Fibroblast of lung (primary cell): Measurements from ENCODE around the gene MPP3. TPM values are rescaled to one million over a fixed set of nuclear protein-coding genes. Genes with fewer than 3 reads are reported as not detected.

ENCODE experiments used
- DNase-seq, 2 donors: peaks; one replicate each; pipeline versions ENCODE4 v3.0.0 to v3.0.0-alpha.2; 2010; ENCODE audit warnings: low read depth in 2 of 2
- H2AFZ ChIP-seq: 2 replicates; pipeline ENCODE4 v1.5.1; 2012; ENCODE audit warnings: low read length, control low read depth, inconsistent platforms
- H3K27ac ChIP-seq: 2 replicates; pipeline ENCODE4 v1.5.1; 2011; ENCODE audit warnings: low read length, control low read depth; ENCODE audit not compliant: insufficient read depth
- H3K27me3 ChIP-seq: 2 replicates; pipeline ENCODE4 v1.5.1; 2011; ENCODE audit warnings: mild to moderate bottlenecking, low read length; ENCODE audit not compliant: control insufficient read depth, insufficient read depth
- H3K36me3 ChIP-seq: 2 replicates; pipeline ENCODE4 v1.5.1; 2011; ENCODE audit warnings: low read length; ENCODE audit not compliant: control insufficient read depth, insufficient read depth
- H3K4me1 ChIP-seq: 2 replicates; pipeline ENCODE4 v1.5.1; 2011; ENCODE audit warnings: low read length; ENCODE audit not compliant: control insufficient read depth, insufficient read depth; ENCODE audit errors: extremely low read depth
- H3K4me2 ChIP-seq: 2 replicates; pipeline ENCODE4 v1.5.1; 2011; ENCODE audit warnings: low read length, control low read depth; ENCODE audit not compliant: insufficient read depth; ENCODE audit errors: extremely low read depth
- H3K4me3 ChIP-seq, 4 experiments: fragments of 200-600 bp in 1 of 4; sonication (generic) in 1 of 4; replicated peaks in 1 of 4; 2 replicates each; pipeline ENCODE4 v1.5.1; 2011 to 2016; ENCODE audit warnings: low read length in 4 of 4, low read depth in 3 of 4, mild to moderate bottlenecking in 3 of 4, control low read depth in 2 of 4, inconsistent platforms in 1 of 4, mixed read lengths in 1 of 4; ENCODE audit not compliant: insufficient read depth in 1 of 4; ENCODE audit errors: control extremely low read depth in 1 of 4
- H3K79me2 ChIP-seq: 2 replicates; pipeline ENCODE4 v1.5.1; 2012; ENCODE audit warnings: mild to moderate bottlenecking, low read length, inconsistent platforms; ENCODE audit not compliant: control insufficient read depth, insufficient read depth
- H3K9ac ChIP-seq: 2 replicates; pipeline ENCODE4 v1.5.1; 2011; ENCODE audit warnings: mild to moderate bottlenecking, low read length, control low read depth; ENCODE audit not compliant: insufficient read depth
- H3K9me3 ChIP-seq: 2 replicates; pipeline ENCODE4 v1.5.1; 2012; ENCODE audit warnings: low read depth, low read length; ENCODE audit not compliant: control insufficient read depth, insufficient read depth
- H4K20me1 ChIP-seq: 2 replicates; pipeline ENCODE4 v1.5.1; 2011; ENCODE audit warnings: low read length; ENCODE audit not compliant: control insufficient read depth, insufficient read depth; ENCODE audit errors: extremely low read depth
- EZH2 ChIP-seq: IDR thresholded peaks from 2 replicates; pipeline ENCODE4 v1.5.1; 2012; ENCODE audit warnings: low read length, control low read depth, mild to moderate bottlenecking; ENCODE audit errors: missing control alignments
- polyA plus RNA-seq, 2 donors: library from polyadenylated mRNA; depleted of rRNA in 1 of 2; stranded (reverse) in 1 of 2; unstranded in 1 of 2; fragments of >200 nt; gene quantifications; 2 replicates each; pipeline ENCODE4 v1.2.1, GENCODE V29; 2011 to 2012; ENCODE audit warnings: missing spikeins in 1 of 2
- total RNA-seq: library from RNA; depleted of rRNA; stranded (reverse); fragments of >200 nt; gene quantifications from 2 replicates; pipeline ENCODE4 v1.2.1, GENCODE V29; 2014
- TF ChIP-seq, protein P1 (sequence below), 2 donors: IDR thresholded peaks in 1 of 2; conservative IDR thresholded peaks in 1 of 2; 1 replicate in 1 of 2; 2 replicates in 1 of 2; pipeline ENCODE4 v1.5.1; 2011 to 2012; ENCODE audit warnings: low read length in 2 of 2, control low read depth in 1 of 2, inconsistent platforms in 1 of 2, low read depth in 1 of 2, mild to moderate bottlenecking in 1 of 2

Gene MPP3
- total and polyA plus RNA-seq, 2 donors (not counting 1 experiment from before 2014, with no cell fraction given): 4.6 to 6.9 TPM

DNA sequence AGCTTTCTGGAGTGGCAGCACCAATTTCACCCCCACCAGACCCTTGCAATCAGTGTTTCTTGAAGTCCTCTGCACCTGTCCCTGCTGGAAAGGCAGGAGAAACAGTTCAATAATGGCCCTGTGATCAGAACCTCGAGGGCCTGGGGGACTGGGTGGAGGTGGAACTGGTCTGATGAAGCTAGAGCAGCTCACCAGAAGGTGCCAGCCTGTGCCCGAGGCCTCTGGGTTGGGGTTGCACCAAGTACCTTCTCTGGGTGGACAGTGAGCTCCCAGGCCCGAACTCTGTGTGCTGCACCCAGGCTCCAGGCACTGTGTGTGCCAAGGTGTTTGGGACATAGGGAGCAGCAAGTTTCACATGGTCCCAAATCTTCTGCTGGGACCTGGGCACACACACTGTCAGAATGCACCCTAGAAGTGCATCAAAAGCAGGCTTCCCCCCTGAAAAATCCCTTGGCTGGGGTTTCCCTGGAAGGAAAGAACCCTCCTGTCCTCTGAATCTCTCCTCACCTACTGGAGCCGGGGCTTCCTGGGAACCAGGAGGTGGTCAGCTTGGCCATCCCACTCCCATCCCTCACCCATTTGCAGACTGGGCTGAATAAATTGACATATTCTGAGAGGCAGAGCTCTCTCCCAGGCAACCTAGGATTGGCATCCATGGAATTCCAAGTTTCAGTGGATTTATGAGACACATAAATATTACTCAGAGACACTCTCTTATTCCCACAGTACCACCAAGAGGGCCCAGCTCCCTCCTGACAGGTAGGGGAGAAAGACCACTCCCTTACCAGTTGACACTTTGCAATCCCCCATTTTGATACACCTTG lies 31.4 kb upstream of the MPP3 start:
- Histone ChIP-seq H3K36me3 (no peaks in the 10 kb centered on the region), H4K20me1 (no peaks in the 10 kb centered on the region), H3K9ac (no peak overlapping the region), H3K27ac (no peak overlapping the region), H2AFZ (no peak overlapping the region), H3K4me3 (no peak overlapping the region), H3K27me3 (peaks cover 30% of the 10 kb centered on the region), H3K79me2 (no peaks in the 10 kb centered on the region), H3K9me3 (no peaks in the 10 kb centered on the region), H3K4me1 (no peaks in the 10 kb centered on the region), H3K4me2 (no peak overlapping the region)
- no peak for TF ChIP-seq EZH2
- TF ChIP-seq, protein P1, sequence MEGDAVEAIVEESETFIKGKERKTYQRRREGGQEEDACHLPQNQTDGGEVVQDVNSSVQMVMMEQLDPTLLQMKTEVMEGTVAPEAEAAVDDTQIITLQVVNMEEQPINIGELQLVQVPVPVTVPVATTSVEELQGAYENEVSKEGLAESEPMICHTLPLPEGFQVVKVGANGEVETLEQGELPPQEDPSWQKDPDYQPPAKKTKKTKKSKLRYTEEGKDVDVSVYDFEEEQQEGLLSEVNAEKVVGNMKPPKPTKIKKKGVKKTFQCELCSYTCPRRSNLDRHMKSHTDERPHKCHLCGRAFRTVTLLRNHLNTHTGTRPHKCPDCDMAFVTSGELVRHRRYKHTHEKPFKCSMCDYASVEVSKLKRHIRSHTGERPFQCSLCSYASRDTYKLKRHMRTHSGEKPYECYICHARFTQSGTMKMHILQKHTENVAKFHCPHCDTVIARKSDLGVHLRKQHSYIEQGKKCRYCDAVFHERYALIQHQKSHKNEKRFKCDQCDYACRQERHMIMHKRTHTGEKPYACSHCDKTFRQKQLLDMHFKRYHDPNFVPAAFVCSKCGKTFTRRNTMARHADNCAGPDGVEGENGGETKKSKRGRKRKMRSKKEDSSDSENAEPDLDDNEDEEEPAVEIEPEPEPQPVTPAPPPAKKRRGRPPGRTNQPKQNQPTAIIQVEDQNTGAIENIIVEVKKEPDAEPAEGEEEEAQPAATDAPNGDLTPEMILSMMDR (conservative IDR thresholded peaks at IDR 0.05 in 1 of 2, IDR thresholded peaks at IDR 0.05 in 1 of 2; ENCODE audit: low read depth in 1 of 2, low read length in 2 of 2): no peak
- no peak for DNase-seq

DNA sequence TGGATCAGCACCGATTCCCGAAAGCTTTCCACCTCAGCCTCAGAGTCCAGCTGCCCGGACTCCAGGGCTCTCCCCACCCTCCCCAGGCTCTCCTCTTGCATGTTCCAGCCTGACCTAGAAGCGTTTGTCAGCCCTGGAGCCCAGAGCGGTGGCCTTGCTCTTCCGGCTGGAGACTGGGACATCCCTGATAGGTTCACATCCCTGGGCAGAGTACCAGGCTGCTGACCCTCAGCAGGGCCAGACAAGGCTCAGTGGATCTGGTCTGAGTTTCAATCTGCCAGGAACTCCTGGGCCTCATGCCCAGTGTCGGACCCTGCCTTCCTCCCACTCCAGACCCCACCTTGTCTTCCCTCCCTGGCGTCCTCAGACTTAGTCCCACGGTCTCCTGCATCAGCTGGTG lies 29.0 kb upstream of the MPP3 start:
- Histone ChIP-seq H3K9ac (no peak overlapping the region), H3K9me3 (no peaks in the 10 kb centered on the region), H2AFZ (no peak overlapping the region), H3K4me3 (no peak overlapping the region), H3K4me2 (no peak overlapping the region), H3K27me3 (peaks cover 26% of the 10 kb centered on the region), H4K20me1 (no peaks in the 10 kb centered on the region), H3K79me2 (no peaks in the 10 kb centered on the region), H3K4me1 (no peaks in the 10 kb centered on the region), H3K27ac (no peak overlapping the region), H3K36me3 (no peaks in the 10 kb centered on the region)
- no peak for TF ChIP-seq EZH2
- TF ChIP-seq, protein P1 (conservative IDR thresholded peaks at IDR 0.05 in 1 of 2, IDR thresholded peaks at IDR 0.05 in 1 of 2; ENCODE audit: low read depth in 1 of 2, low read length in 2 of 2): no peak
- DNase-seq: no peak

DNA sequence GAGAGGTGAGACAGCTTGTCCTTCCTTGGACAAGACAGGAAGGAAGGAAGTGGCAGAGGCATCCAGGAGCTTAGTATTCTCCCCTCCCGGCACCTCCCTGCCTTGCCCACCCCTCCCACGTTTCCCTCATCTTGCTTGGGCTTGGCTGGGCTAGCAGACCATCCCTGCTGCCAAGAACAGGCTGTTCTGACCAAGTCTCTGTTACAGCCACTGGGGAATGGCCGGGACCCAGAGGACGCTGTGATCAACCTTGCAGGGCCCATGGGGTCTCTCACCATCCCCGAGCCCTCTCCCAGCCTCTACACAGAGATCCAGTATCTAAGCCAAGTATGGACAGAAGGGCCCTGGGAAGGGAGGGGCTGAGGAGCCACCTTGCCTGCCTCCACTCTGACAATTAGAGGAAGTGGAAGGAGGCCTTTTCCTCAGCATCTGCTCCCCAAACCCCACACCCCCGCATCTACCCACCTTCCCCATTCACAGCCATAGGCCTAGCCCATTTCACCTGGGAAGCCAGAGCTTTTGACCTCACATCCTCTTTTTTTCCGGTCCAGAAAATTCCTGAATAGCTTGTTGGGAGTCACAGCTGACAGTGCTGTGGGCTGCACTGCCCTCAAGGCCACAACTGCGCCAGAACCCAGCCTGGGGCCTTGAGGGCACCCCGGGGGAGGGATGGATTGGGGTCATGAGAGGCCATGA lies 28.1 kb upstream of the MPP3 start:
- no peaks in the 10 kb centered on the region for H3K9me3 ChIP-seq
- no peak overlapping the region for H3K27ac ChIP-seq
- H3K4me2 ChIP-seq: no peak overlapping the region
- H3K4me3 ChIP-seq: no peak overlapping the region
- no peak for DNase-seq
- no peaks in the 10 kb centered on the region for H3K4me1 ChIP-seq
- H4K20me1 ChIP-seq: no peaks in the 10 kb centered on the region
- no peak for TF ChIP-seq EZH2
- TF ChIP-seq, protein P1 (conservative IDR thresholded peaks at IDR 0.05 in 1 of 2, IDR thresholded peaks at IDR 0.05 in 1 of 2; ENCODE audit: low read depth in 1 of 2, low read length in 2 of 2): no peak
- H3K27me3 ChIP-seq: peaks cover 21% of the 10 kb centered on the region
- H2AFZ ChIP-seq: no peak overlapping the region
- H3K9ac ChIP-seq: no peak overlapping the region
- no peaks in the 10 kb centered on the region for H3K36me3 ChIP-seq
- no peaks in the 10 kb centered on the region for H3K79me2 ChIP-seq
